ENCODE results near the gene CEACAM4. TPM values are rescaled to one million over a fixed set of nuclear protein-coding genes. Genes with fewer than 3 reads are reported as not detected.

The CEACAM4 gene
- total RNA-seq, 8 experiments from 2014 or later = 0.31 to 0.47 TPM; not detected in 6

DNA sequence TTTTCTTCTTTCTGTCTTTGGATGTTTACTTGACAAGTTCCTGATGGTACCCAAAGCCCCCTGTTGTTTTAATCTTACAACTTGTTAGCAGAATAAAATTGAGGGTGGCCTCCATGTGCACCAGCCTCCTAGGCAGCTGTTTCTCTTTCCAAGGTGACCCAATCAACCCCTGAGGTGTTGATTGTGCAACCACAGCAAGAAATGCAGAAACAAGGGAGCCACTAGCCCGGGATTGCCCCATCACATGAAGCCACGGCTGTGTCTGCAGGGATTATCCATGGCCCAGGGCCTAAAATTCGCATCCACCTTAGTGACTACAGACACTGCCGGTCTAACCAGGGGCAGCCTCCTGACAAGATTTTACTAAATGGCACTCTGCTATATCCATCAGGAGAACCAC, 14.4 kb downstream of the CEACAM4 start:
- Histone ChIP-seq H3K4me3 (no peak overlapping the region), H3K27ac (no peak overlapping the region), H3K4me1 (replicated peaks in 1 of 2) (no peaks in the 10 kb centered on the region)
- in situ Hi-C loops (cut with MboI; ENCODE audit: low pct_unique_long_range_greater_than_20kb in 2 of 9, low sequenced_read_pairs in 9 of 9, unreplicated experiment in 9 of 9) = no loop called here
- WGBS, 10 experiments = 0 to 70% (median 44%) methylated on average over 1 to 4 of the region's 4 CpGs; no CpG with 5 or more reads in 4 of the 10 experiments
- no peak for ATAC-seq (replicated peaks in 6 of 8)

DNA sequence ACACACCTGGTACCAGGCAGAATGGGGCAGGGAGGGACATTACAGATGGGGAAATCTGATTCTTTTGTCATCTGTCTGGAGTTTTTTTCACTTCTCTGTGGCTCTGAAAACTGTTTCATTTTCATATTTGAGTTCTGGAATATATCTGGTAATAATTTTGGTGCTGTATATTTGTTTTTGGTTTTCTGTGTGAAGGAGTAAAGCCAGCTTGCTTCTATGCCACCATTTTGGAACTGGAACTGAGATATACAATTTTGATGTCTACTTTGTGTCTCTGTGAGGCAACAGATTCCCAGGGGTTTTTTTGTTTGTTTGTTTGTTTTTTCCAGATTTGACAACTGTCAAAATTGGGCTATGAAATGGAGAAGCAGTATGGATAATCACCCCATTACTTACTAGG, 16.1 kb downstream of the CEACAM4 start:
- ATAC-seq (replicated peaks in 6 of 8) = no peak
- Histone ChIP-seq H3K4me1 (replicated peaks in 1 of 2) (no peaks in the 10 kb centered on the region), H3K4me3 (no peak overlapping the region), H3K27ac (no peak overlapping the region)
- in situ Hi-C loops (cut with MboI; ENCODE audit: low pct_unique_long_range_greater_than_20kb in 2 of 9, low sequenced_read_pairs in 9 of 9, unreplicated experiment in 9 of 9) = no loop called here

DNA sequence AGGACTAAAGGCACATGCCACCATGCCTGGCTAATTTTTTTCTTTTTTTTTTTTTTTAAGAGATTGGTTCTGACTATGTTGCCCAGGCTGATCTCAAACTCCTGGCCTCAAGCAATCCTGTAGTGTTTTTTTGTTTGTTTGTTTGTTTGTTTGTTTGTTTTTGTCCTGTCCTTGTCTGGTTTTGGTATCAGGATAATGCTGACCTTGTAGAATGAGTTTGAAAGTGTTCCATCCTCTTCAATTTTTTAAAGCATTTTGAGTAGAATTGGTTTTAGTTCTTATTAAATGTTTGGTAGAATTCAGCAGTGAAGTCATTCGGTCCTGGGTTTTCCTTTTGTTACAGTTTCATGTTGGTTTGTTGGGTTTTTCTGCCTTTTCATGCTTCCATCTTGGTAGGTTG, 19.2 kb downstream of the CEACAM4 start:
- no peak for ATAC-seq (replicated peaks in 6 of 8)
- H3K27ac ChIP-seq = no peak overlapping the region
- no peaks in the 10 kb centered on the region for H3K4me1 ChIP-seq (replicated peaks in 1 of 2)
- WGBS, 10 experiments = 0 to 62% (median 20%) methylated on average over 1 of the region's 1 CpG; no CpG with 5 or more reads in 2 of the 10 experiments
- in situ Hi-C loops (cut with MboI; ENCODE audit: low pct_unique_long_range_greater_than_20kb in 2 of 9, low sequenced_read_pairs in 9 of 9, unreplicated experiment in 9 of 9) = no loop called here
- no peak overlapping the region for H3K4me3 ChIP-seq

DNA sequence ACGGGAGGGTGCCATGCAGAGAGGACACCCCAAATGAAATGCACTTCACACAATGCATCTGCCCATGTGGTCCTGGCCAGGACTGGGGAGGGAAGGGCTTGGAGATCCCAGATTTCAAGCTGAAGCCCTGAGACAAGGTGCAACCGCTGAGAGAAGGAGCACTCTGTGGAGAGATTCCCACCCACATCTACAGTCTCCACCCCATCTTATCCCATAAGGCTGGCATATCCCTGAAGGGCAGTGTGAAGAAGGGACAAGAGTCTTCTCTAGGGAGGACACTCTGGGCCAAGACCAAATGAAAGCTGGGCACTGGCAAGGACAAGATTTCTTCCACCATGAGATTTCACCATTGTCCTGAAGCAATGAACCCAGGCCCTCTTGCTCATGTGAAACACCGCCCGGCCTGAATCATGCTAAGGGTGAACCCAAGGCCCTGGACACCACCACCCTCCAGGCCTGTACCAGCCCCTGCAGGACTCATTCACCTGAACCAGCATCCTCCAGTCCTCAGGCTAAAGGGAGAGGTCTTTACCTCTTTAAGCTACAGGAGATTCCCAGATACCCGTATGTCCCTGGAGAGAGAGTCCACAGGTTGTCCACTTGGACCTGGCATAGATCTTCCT, 20.5 kb downstream of the CEACAM4 start:
- Histone ChIP-seq H3K4me3 (no peak overlapping the region), H3K4me1 (replicated peaks in 1 of 2) (no peaks in the 10 kb centered on the region), H3K27ac (no peak overlapping the region)
- in situ Hi-C loops (cut with MboI; ENCODE audit: low pct_unique_long_range_greater_than_20kb in 2 of 9, low sequenced_read_pairs in 9 of 9, unreplicated experiment in 9 of 9) = no loop called here
- no peak for ATAC-seq (replicated peaks in 6 of 8)
- WGBS, 10 experiments = 0 to 60% (median 15%) methylated on average over 1 to 2 of the region's 5 CpGs; no CpG with 5 or more reads in 4 of the 10 experiments

DNA sequence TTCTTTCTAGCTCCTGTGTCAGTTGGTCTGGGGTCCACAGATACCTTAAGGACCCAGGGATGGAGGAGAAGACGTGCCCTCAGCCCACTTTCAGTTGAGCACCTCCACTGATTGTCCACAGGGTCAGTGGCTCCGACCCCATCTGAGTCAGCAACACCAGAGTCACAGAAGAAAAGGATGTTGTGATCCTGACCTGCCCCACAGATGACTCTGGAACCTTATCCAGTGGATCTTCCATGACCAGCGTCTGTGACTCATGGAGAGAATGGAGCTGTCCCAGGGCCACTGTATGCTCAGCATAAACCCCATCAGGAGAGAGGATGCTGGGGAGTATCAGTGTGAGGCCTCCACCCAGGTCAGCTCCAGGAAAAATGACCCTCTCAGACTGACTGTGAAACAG, 22.0 kb downstream of the CEACAM4 start:
- in situ Hi-C loops (cut with MboI; ENCODE audit: low pct_unique_long_range_greater_than_20kb in 2 of 9, low sequenced_read_pairs in 9 of 9, unreplicated experiment in 9 of 9) = no loop called here
- ATAC-seq (replicated peaks in 6 of 8) = no peak
- Histone ChIP-seq H3K27ac (no peak overlapping the region), H3K4me3 (no peak overlapping the region), H3K4me1 (replicated peaks in 1 of 2) (no peaks in the 10 kb centered on the region)
- WGBS, 10 experiments = 0 to 57% (median 0%) methylated on average over 1 to 3 of the region's 3 CpGs; no CpG with 5 or more reads in 5 of the 10 experiments

DNA sequence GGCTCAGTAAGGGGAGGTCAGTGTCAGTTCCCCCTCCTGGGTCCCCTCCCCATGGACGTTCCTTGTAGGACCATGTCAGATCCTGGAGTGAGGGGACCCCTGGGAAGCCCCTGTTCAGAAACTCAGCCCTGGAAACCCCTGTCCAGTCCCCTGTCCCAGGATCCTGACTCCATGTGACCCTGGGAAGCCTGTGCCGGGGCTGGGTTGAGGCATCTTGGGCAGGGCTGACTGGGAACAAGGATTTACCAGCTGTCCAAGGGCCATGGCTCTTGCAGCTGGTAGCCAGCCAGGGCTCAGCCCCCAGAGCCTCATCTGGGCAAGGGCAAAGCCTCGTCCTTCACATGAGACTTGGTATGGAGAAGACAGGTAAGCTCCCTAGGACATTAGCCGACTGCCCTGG, 25.1 kb downstream of the CEACAM4 start:
- no peak overlapping the region for H3K27ac ChIP-seq
- ATAC-seq (replicated peaks in 6 of 8) = no peak
- no peaks in the 10 kb centered on the region for H3K4me1 ChIP-seq (replicated peaks in 1 of 2)
- in situ Hi-C loops (cut with MboI; ENCODE audit: low pct_unique_long_range_greater_than_20kb in 2 of 9, low sequenced_read_pairs in 9 of 9, unreplicated experiment in 9 of 9) = no loop called here
- no peak overlapping the region for H3K4me3 ChIP-seq
- WGBS, 10 experiments = 0 to 38% (median 11%) methylated on average over 1 to 4 of the region's 4 CpGs; no CpG with 5 or more reads in 6 of the 10 experiments

DNA sequence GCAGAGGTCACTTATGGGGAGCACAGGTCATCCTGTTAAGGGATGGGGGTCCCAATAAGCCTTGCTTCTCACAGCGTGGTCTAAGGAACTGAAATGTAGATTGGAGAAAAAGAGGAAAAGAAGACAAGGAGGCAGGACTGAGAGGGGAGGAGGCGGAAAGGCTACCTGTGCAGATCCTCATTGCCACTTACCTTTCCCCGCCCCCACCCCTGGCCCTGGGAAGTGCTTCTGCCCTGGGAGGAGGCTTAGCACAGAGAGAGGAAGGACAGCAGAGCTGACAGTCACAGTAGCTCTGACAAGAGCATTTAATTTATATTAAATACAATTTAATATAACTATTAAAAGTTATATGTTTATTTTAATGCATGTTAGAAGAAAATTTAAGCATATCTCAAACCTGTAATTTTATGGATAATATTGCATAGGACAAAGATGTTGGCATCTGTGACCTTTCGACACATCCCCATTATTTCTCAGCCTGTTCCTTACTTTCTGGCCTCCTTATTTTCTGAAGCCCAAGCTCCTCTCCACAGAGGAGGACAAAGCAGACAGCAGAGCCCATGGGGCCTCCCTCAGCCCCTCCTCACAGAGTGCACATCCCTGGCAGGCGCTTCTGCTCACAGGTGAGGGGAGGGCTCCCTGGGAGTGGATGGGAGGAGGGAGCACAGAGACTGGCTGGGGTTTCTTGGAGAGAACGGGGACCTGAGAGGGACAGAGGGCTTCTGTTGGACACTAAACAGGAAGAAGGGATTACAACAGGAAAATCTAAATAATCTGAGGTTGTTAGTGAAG, 27.5 kb downstream of the CEACAM4 start:
- no peak overlapping the region for H3K4me3 ChIP-seq
- ATAC-seq (replicated peaks in 6 of 8) = no peak
- in situ Hi-C loops (cut with MboI; ENCODE audit: low pct_unique_long_range_greater_than_20kb in 2 of 9, low sequenced_read_pairs in 9 of 9, unreplicated experiment in 9 of 9) = no loop called here
- no peaks in the 10 kb centered on the region for H3K4me1 ChIP-seq (replicated peaks in 1 of 2)
- no peak overlapping the region for H3K27ac ChIP-seq
- 17 to 40% (median 23%) methylated on average over 1 to 5 of the region's 6 CpGs; no CpG with 5 or more reads in 1 of the 10 experiments for WGBS, 10 experiments

DNA sequence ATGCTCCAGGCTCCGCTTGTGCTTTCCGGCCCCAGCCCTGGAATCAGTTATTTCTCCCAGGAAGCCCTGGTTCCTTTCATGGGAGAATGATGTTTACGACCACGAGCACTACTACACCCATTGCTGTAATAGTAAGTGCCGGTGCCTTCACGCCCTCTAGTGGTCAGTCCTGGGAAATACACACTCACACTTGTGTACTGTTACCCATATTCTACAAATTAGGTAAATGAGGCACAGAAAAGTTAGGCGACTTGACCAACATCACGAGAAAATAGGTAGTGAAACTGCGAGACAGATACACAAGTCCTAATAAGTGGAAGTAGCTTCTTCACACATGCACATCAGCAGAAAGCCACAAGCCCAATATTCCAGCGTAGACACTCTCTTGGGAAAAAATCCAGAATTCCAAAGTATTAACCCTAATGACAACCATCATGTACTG, 29.3 kb downstream of the CEACAM4 start:
- no peaks in the 10 kb centered on the region for H3K4me1 ChIP-seq (replicated peaks in 1 of 2)
- in situ Hi-C loops (cut with MboI; ENCODE audit: low pct_unique_long_range_greater_than_20kb in 2 of 9, low sequenced_read_pairs in 9 of 9, unreplicated experiment in 9 of 9) = no loop called here
- peak; percentile 60 to 98 (median 69) for ATAC-seq (replicated peaks in 6 of 8)
- H3K4me3 ChIP-seq = no peak overlapping the region
- WGBS, 10 experiments = 0 to 100% (median 11%) methylated on average over 1 to 10 of the region's 10 CpGs; no CpG with 5 or more reads in 2 of the 10 experiments
- no peak overlapping the region for H3K27ac ChIP-seq

DNA sequence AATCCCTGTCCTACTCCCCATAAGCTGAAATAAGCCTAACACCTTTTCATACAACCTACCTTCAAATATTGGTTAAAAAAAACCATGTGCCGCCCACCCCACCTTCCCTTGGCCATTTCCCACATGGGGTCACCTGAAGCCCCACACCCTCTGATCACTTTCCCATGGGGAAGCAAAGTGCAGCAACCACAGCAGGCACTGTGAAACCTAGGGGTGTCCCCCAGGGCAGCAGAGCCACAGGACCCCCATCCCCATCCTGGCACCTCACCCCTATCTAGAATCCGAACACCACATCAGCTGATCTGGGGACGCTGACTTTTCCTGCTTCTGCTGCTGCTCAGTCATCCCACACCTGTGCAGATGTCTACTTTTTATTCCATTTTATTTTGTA, 31.0 kb downstream of the CEACAM4 start:
- H3K27ac ChIP-seq = no peak overlapping the region
- H3K4me1 ChIP-seq (replicated peaks in 1 of 2) = no peaks in the 10 kb centered on the region
- in situ Hi-C loops (cut with MboI; ENCODE audit: low pct_unique_long_range_greater_than_20kb in 2 of 9, low sequenced_read_pairs in 9 of 9, unreplicated experiment in 9 of 9) = no loop called here
- no peak for ATAC-seq (replicated peaks in 6 of 8)
- 0 to 17% (median 0%) methylated on average over 1 of the region's 3 CpGs; no CpG with 5 or more reads in 6 of the 10 experiments for WGBS, 10 experiments
- no peak overlapping the region for H3K4me3 ChIP-seq

DNA sequence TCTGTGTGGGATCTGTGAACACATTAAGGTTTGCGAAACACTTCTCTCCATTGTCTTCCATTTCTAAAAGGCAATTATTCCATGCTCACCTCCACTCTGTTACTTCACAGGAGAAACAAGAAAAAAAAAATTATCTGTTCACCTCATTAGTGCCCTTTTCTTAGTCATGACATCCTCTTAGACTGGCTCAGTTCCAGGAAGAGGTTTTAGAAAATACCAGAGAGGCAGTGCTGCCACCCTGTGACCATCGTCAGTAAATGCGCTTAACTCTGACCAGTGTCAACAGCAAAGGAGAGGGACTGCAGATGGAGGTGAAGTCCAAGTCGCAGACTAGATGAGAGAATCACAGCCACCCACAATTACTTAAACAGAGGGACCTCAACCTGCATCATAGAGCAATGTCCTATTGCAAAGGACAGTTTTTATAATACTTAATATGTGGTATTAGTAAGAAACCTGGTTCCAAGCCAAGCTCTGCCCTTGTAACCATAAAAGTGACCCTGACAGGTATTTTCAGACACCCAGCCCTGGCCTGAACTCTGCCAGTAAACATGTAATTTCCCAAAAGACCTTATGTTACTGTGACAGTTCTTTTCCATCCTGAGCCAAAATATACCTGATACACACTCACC, 31.5 kb downstream of the CEACAM4 start:
- WGBS, 10 experiments = 0 to 92% (median 33%) methylated on average over 1 to 4 of the region's 4 CpGs; no CpG with 5 or more reads in 2 of the 10 experiments
- Histone ChIP-seq H3K27ac (no peak overlapping the region), H3K4me1 (replicated peaks in 1 of 2) (no peaks in the 10 kb centered on the region), H3K4me3 (no peak overlapping the region)
- in situ Hi-C loops (cut with MboI; ENCODE audit: low pct_unique_long_range_greater_than_20kb in 2 of 9, low sequenced_read_pairs in 9 of 9, unreplicated experiment in 9 of 9) = no loop called here
- peak in 5 of 8 experiments; percentile 31 to 83 (median 78) for ATAC-seq (replicated peaks in 6 of 8)

DNA sequence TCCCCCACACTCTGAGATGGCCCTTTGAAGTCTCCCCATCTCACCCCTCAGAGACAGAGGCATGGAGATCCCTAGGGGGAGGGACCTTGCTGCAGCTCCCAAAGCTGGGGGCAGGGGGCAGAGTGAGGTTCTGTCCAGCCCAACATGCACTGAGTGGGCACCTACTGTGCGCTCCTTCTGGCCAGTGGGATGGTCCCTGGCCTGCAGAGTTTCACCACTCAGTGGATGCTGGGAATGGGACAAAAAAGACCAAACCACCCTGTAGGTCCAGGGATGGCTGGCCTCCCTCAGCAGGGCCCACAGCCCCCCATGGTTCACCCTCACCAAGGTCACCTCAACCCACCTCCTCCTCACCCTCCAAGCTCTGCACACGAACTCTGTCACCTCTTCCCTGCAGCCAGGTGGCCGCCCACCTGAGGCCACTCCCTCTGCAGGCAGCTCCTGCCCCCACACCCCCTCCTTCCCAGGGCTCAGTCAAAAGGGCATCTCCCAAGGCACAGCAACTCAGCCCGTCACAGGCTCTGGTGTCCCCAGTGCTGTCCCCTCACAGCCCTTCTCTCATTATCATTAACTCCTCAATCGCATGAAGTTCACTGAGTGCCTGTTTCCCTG, 34.8 kb downstream of the CEACAM4 start:
- no peak overlapping the region for H3K4me3 ChIP-seq
- H3K4me1 ChIP-seq (replicated peaks in 1 of 2) = no peaks in the 10 kb centered on the region
- WGBS, 10 experiments = 8% methylated on average over 2 of the region's 5 CpGs; no CpG with 5 or more reads in 9 of the 10 experiments
- ATAC-seq (replicated peaks in 6 of 8) = no peak
- in situ Hi-C loops (cut with MboI; ENCODE audit: low pct_unique_long_range_greater_than_20kb in 2 of 9, low sequenced_read_pairs in 9 of 9, unreplicated experiment in 9 of 9) = no loop called here
- no peak overlapping the region for H3K27ac ChIP-seq

DNA sequence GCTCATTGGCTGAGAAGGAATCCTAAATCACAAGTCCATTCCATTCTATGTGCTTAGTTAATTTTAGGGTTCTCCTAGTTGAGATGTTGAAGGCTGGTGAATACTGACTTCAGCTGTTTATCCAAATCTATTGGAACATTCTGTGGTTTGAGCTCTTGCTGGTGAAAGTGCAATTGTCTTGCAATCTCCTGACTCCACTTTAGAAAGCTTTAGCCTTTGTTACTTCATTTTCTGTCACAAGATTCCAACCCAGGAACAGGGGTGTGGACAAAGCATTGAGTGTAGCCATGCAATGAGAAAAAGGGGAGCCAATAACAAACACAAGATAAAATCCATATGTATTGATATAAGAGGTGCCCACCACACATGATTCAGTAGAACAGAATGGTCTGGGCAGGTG, 35.9 kb downstream of the CEACAM4 start:
- no peak overlapping the region for H3K27ac ChIP-seq

DNA sequence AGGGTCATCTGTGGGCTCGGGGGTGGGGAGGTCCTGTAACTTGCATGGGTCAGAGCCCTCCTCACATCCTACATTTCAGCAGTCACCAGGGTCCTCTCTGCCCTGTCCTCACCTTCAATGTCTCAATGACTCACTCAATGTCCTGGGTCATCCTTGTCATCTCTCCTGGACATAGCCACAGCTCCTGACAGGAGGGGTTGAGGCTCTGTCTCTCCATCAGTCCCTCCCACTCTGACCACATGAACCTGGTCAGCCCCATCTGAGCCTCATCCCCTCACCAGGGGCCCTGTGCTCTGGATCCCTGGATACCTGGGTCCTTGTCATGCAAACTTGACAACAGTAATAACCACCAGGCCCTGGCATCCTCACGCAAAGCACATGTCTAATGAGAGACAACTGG, 37.5 kb downstream of the CEACAM4 start:
- H3K4me1 ChIP-seq (replicated peaks in 1 of 2) = no peaks in the 10 kb centered on the region
- H3K27ac ChIP-seq = no peak overlapping the region
- H3K4me3 ChIP-seq = no peak overlapping the region
- no peak for ATAC-seq (replicated peaks in 6 of 8)
- in situ Hi-C loops (cut with MboI; ENCODE audit: low pct_unique_long_range_greater_than_20kb in 2 of 9, low sequenced_read_pairs in 9 of 9, unreplicated experiment in 9 of 9) = no loop called here
- WGBS, 10 experiments = 0 to 67% (median 0%) methylated on average over 1 of the region's 2 CpGs; no CpG with 5 or more reads in 7 of the 10 experiments

More for the DNA sequence above, 35.9 kb downstream of the CEACAM4 start:
- in situ Hi-C loops (cut with MboI; ENCODE audit: low pct_unique_long_range_greater_than_20kb in 2 of 9, low sequenced_read_pairs in 9 of 9, unreplicated experiment in 9 of 9) = no loop called here
- ATAC-seq (replicated peaks in 6 of 8) = no peak
- no peaks in the 10 kb centered on the region for H3K4me1 ChIP-seq (replicated peaks in 1 of 2)
- no peak overlapping the region for H3K4me3 ChIP-seq
